Measurements from ENCODE around the gene PRKACB.

PRKACB gene

DNA sequence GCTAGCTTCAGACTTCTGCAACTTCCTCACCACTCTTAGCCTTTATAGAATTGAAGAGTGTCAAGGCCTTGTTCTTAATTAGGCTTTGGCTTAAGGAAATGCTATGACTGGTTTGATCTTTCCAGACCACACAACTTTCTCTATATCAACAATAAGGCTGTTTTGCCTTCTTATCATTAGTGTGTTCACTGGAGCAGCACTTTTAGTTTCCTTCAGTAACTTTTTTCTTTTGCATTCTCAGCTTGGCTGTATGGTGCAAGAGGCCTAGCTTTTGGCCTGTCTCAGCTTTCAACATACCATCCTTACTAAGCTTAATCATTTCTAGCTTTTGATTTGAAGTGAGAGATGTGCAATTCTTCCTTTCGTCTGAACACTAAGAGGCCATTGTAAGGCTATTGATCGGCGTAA, 8.6 kb downstream of the PRKACB start:
- DNase-seq, result no peak
- intact Hi-C loops (cut with DNase I), result no loop called here

DNA sequence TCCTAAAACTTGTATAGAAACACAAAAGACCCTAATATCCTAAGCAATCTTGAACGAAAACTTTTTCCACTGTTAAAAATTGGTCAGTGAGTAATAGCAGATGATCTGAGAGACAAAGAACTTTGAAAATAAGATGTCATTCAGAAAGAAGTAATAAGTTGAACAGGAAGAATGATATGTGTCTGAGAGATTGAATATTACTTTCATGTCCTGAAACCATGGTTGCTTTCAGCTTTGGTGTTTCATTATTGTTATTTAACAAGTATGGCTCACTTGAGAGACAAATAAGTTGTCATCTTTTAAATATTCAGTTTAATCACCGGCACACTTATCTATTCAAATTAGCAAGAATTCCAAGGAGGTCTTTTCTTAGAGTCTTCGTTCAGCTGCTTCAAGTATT, 11.4 kb downstream of the PRKACB start:
- intact Hi-C loops (cut with DNase I), result no loop called here
- no peak for DNase-seq

GRCh38 chr1:84156210-84156621, 12.1 kb downstream of the PRKACB start:
- DNase-seq, result no peak
- intact Hi-C loops (cut with DNase I), result no loop called here

DNA sequence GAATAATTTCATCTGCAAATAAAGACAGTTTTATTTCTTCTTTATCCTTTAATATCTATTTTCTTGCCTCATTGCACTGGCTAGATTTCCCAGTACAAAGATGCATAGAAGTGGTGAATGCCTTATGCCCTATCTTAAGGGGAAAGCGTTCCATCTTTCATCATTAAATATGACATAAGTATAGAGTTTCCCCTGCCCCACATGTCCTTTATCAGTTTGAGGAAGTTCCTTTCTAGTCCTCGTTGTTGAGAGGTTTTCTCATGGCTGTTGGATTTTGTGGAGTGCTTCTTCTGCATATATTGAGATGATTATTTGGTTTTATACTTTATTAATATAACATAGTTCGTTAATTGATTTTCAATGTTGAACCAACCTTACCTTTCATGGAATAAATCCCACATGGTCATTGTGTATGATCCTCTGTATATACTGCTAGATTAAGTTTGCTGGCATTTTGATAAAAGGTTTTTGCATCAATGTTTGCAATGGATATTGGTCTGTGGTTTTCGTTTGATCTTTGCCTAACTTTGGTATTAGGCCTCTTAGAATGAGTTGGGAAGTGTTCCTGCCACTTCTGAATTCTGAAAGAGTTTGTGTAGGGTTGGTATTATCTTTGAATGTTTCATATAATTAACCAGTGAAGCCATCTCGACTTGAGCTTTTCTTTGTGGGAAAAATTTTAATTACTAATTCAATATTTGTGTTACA, 15.6 kb downstream of the PRKACB start:
- DNase-seq, result no peak
- intact Hi-C loops (cut with DNase I), result no loop called here

- intact Hi-C loops (cut with DNase I), result no loop called here
- DNase-seq, result no peak
These were observed 18.2 kb downstream of the PRKACB start for GRCh38 chr1:84162295-84162694.

DNA sequence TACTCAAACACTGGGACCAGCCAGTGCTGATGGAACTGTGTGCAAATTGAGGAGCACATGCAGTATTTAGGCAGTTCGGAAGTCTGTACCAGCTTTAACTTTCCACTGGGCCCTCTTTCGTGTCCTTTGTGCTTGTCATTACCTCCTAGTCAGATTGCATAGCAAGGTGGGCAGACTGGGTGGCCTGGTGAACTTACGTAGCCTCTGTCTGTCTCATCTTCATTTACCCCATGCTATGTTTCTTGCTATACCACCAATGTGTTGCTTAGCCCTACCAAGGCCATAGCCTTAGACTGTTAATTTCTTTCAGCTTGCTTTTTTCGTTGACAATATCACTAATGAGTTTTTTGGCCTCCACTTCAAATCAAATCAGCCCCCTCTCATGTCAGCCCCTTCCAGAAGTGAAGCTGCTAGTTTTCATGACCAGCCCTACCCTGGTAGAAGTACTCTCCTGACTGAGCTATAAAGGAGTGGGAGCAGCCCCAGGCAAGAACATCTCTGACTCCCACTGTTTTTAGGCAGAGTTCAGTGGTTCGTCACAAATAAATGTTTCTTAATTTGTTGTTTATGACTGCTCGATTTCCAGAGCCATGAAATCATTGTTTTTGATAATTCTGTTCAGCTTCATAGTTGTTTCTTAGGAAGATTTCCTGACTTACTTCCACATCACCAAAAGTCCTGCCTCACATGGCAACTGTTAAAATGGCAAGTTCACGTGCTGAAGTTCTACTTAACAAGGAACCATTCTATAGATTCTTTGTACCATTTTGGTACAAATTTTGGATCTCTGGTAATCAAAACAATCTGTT, 19.3 kb downstream of the PRKACB start:
- no peak for DNase-seq
- intact Hi-C loops (cut with DNase I), result no loop called here

- intact Hi-C loops (cut with DNase I), result no loop called here
- DNase-seq, result peak in 1 of 10 donors; percentile 15
These were observed 20.1 kb downstream of the PRKACB start for GRCh38 chr1:84164161-84164560.

DNA sequence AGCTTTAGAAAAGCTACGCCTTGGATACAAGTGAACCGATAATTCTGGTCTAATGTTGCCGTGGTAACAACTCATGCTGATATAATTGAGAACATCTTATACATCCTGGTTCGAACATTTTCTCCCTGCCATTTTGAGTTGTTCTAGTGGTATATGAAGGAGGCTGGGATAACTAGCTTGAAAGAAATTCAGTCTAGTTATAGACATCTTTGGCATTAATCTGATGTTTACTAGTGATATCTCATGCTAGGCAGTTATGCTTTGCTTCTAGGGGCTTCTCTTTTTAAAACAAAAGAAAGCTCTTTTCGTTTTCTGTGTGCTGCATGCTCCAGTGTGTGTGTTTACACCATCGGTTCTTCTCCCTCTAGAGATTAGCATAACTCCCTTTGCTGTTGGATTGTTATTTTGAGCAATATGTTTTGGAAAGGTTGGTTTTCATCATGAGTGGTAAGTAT, 20.5 kb downstream of the PRKACB start:
- no peak for DNase-seq
- intact Hi-C loops (cut with DNase I), result no loop called here

- intact Hi-C loops (cut with DNase I), result no loop called here
- DNase-seq, result no peak
These were observed 21.5 kb downstream of the PRKACB start for GRCh38 chr1:84165601-84166000.

DNA sequence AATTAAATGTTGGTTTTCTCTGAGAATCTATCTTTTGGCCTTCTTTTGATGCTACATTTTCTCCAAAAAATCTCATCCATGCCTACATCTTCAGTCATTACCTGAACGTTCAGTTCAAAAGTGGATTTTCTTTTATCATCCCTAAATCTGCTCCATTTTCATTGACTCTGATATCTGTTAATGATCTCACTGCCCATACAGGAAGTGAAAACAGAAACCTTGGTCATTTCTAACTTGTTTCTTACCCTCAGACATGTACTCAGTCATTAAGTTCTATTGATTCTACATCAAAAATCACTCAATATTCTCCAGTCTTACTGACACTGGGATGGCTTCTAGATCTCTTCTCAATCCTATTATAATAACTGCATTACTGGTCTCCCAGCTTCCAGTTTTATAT, 22.7 kb downstream of the PRKACB start:
- no peak for DNase-seq
- intact Hi-C loops (cut with DNase I), result no loop called here

- DNase-seq, result no peak
- intact Hi-C loops (cut with DNase I), result no loop called here
These were observed 24.7 kb downstream of the PRKACB start for GRCh38 chr1:84168783-84169182.

DNA sequence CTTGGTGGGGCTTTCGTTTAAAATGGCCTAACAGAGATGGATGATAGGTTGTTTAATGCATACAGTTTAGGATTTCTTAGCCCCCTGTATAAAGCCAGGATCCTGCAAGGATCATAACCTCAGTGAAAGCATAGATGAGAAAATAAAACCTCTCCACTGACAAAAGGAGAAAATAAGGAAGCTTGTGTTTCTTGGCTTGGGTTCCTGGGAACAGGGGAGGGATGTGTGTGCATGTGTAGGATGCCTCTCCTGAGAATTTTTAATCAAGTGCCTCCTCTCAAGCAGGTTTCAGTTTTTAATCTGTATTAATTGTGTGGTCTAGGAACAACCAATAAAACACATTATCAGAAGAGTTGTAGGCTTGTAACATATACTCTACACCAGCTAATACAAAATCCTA, 26.1 kb downstream of the PRKACB start:
- intact Hi-C loops (cut with DNase I), result no loop called here
- no peak for DNase-seq

GRCh38 chr1:84171481-84171880, 27.4 kb downstream of the PRKACB start:
- DNase-seq, result no peak
- intact Hi-C loops (cut with DNase I), result no loop called here

DNA sequence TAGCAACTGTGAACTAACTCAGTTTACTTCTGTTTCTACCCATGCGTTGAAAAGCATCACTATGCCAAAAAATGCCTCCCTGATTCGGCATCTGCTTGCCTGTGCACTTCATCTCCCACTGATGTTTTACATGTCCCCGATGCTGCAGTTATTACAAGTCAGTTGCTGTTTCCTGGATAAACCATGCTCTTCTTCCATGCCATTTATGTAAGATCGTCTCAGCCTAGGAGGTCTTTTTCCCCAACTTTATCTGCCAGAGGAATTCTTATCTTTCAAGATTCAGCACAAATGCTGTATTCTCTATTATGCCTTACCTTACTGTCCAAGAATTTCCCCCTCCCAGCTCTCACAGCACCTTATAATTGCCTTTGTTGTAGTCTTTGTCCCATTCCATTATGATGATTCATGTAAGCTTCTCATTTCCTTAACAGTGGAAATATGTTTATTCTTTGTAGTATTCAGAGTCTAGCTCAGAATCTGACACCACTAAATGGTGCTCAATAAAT, 30.0 kb downstream of the PRKACB start:
- intact Hi-C loops (cut with DNase I), result no loop called here
- no peak for DNase-seq

DNA sequence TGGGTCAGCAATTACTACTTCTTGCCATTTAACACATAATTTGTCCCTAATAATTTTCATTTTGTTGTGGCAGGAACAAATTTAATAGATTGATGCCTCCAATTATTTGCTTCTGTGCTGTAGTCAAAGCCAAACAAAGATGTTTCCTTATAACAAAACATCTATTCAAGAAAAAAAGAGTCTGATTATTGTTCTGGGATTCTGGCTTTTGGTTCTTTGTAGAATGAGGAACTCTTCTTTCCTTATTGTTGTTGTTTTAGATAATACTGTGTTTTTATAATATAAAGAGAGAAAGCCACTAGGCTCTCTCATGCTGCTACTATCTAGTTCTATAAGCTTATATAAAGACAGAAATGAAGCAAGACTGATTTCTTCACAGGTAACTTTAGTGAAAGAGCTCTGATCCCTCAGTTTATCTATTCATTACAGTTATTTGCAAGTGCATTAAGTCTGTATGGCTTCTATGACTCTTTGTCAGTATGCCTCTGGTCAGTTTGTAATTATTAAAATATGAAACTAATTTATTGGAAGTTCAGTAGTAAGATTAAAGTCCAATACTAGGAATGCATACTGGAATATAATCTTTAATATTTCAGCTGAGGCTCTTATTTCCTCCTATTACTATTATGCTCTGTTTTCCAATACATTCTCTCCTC, 37.4 kb downstream of the PRKACB start:
- intact Hi-C loops (cut with DNase I), result loop anchor here (10.0 kb wide), 1 partner anchor 113 kb away; no protein-coding TSS in a partner anchor
- DNase-seq, result no peak

GRCh38 chr1:84190455-84190854, 46.4 kb downstream of the PRKACB start:
- intact Hi-C loops (cut with DNase I), result no loop called here
- DNase-seq, result no peak

DNA sequence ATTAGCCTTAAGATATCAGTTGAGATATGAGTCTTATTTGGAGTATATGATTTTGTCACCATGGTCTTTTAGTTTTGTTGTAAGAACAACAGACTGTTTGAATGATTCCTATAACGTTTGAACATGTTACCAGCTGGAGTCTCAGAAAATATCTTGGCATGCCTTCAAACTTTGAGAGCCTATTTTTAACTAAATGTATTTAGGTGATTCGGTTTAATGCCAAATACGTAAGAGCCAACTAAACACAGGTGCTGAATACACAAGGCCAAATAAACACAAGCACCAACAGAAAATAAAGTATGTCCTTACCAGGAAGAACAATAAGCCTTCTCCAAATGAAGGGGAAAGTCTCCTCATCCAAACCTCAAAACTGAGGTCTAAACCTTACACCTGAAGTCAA, 48.6 kb downstream of the PRKACB start:
- intact Hi-C loops (cut with DNase I), result no loop called here

DNA sequence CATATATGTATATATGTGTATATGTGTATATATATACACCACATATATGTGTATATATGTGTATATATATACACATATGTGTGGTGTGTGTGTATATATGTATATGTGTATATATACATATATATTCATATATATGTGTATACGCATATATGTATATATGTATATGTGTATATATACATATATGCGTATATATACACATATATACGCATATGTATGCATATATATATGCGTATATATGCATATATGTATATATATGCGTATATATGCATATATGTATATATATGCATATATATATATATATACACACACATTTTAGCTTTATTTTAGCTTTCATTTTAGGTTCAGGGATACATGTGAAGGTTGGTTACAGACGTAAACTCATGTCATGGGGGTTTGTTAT, 54.8 kb downstream of the PRKACB start:
- no peak for DNase-seq
- intact Hi-C loops (cut with DNase I), result no loop called here

More for the DNA sequence above, 48.6 kb downstream of the PRKACB start:
- no peak for DNase-seq

DNA sequence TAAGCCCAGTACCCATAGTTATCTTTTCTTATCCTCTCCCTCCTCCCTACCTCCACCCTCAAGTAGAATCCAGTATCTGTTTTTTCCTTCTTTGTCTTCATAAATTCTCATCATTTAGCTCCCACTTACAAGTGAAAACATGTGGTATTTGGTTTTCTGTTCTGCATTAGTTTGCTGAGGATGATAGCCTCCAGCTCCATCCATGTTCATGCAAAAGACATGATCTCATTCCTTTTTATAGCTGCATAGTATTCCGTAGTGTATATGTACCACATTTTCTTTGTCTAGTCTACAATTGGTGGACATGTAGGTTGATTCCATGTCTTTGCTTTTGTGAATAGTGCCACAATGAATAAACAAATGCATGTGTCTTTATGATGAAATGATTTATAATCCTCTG, 55.2 kb downstream of the PRKACB start:
- intact Hi-C loops (cut with DNase I), result no loop called here
- no peak for DNase-seq

- intact Hi-C loops (cut with DNase I), result no loop called here
- DNase-seq, result no peak
These were observed 58.1 kb downstream of the PRKACB start for GRCh38 chr1:84202126-84202525.

DNA sequence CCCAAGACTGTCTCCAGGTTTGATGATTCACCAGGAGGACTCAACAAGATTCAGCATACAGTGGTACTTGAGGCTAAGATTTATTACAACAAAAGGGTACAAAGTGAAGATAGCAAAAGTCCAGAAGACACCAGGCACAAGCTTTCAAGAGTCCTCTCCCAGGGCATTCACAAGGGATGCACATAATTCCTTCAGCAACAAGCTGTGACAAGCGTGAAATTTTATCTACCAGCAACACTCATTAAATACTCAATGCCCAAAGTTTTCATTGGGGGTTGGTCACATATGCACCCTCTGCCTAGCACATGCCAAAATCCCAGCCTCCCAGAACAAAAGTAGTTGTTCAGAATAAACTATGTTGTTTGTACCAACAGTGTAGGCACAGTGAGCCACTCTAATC, 62.3 kb downstream of the PRKACB start:
- intact Hi-C loops (cut with DNase I), result no loop called here
- no peak for DNase-seq

All from posterior cingulate gyrus (tissue), 11 donors.